NT2/D1 (cell line): ENCODE data around the gene RCAN2.

Experiments used
- DNase-seq: peaks from one replicate; pipeline ENCODE4 v3.0.0-alpha.2; 2011; ENCODE audit warnings: low read depth, low spot score
- H3K27me3 ChIP-seq: 2 replicates; pipeline ENCODE4 v1.6.0; 2011; ENCODE audit warnings: mild to moderate bottlenecking; ENCODE audit not compliant: insufficient read length, insufficient read depth
- H3K36me3 ChIP-seq: 2 replicates; pipeline ENCODE4 v1.6.1; 2011; ENCODE audit warnings: mild to moderate bottlenecking, low read length, mixed read lengths; ENCODE audit not compliant: insufficient read depth, insufficient read length
- H3K4me1 ChIP-seq: 2 replicates; pipeline ENCODE4 v1.5.1; 2011; ENCODE audit not compliant: insufficient read depth, insufficient read length
- H3K4me3 ChIP-seq: 2 replicates; pipeline ENCODE4 v1.5.1; 2011; ENCODE audit warnings: low read depth; ENCODE audit not compliant: insufficient read length
- H3K9ac ChIP-seq: 2 replicates; pipeline ENCODE4 v1.6.0; 2011; ENCODE audit warnings: low read depth; ENCODE audit not compliant: insufficient read length
- H3K9me3 ChIP-seq: 2 replicates; pipeline ENCODE4 v1.5.1; 2011; ENCODE audit warnings: mild to moderate bottlenecking, low read length; ENCODE audit not compliant: insufficient read depth
- SUZ12 ChIP-seq: IDR thresholded peaks from 2 replicates; pipeline ENCODE4 v1.6.1; 2011; ENCODE audit not compliant: insufficient read length, insufficient read depth; ENCODE audit errors: extremely low read depth
- YY1 ChIP-seq: IDR thresholded peaks from 2 replicates; pipeline ENCODE4 v1.6.1; 2011; ENCODE audit not compliant: insufficient read length, insufficient read depth
- ZNF274 ChIP-seq: IDR thresholded peaks from 2 replicates; pipeline ENCODE4 v1.6.1; 2011; ENCODE audit warnings: mild to moderate bottlenecking, low read depth, low read length

The RCAN2 gene

DNA sequence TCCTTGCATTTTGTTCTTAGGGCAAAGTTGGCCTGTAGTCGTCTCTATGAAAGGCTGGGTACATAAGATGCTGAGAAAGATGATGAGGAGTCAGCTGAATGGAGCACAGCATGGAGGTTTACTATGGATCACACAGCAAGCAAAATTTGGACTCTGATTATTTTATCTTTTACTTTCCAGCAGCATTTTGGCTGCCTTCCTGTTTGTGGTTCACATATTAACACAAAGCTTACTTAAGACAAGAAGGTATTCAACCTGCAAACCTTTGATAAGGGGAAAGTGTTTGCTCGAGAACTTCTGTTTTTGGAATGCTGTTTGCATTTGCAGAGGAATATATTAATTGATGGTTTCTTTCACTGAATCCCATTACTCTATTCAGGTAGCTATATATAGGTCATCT is 217.3 kb downstream of the RCAN2 start:
- DNase-seq, result no peak
- H3K36me3 ChIP-seq, result no peaks in the 10 kb centered on the region
- no peaks in the 10 kb centered on the region for H3K27me3 ChIP-seq
- no peaks in the 10 kb centered on the region for H3K9me3 ChIP-seq
- no peak overlapping the region for H3K9ac ChIP-seq
- H3K4me1 ChIP-seq, result no peaks in the 10 kb centered on the region
- no peak overlapping the region for H3K4me3 ChIP-seq
- no peak for TF ChIP-seq SUZ12
- TF ChIP-seq ZNF274, result no peak
- no peak for TF ChIP-seq YY1

DNA sequence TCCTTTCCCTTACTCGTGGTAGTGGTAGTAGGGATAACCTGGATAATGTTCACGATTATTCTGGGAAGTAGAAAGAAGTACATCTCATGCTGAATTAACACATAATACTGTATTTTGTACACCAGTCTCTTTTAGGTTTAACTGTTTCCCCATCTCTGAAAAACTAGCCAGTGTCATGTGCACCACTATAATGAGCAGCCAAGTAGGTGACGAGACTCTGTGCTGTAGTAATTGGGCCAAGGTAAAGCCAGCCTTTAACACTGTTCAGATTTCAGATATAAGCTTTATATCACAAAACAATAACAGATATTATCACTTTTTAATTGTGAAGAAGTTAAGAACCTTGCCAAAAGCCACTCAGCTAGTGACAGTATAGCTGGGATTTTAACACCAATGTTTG is 219.5 kb downstream of the RCAN2 start:
- no peaks in the 10 kb centered on the region for H3K36me3 ChIP-seq
- no peaks in the 10 kb centered on the region for H3K9me3 ChIP-seq
- no peak for DNase-seq
- no peaks in the 10 kb centered on the region for H3K27me3 ChIP-seq
- no peak overlapping the region for H3K4me3 ChIP-seq
- TF ChIP-seq SUZ12 (no peak), ZNF274 (no peak), YY1 (no peak)
- no peak overlapping the region for H3K9ac ChIP-seq
- H3K4me1 ChIP-seq, result no peaks in the 10 kb centered on the region

DNA sequence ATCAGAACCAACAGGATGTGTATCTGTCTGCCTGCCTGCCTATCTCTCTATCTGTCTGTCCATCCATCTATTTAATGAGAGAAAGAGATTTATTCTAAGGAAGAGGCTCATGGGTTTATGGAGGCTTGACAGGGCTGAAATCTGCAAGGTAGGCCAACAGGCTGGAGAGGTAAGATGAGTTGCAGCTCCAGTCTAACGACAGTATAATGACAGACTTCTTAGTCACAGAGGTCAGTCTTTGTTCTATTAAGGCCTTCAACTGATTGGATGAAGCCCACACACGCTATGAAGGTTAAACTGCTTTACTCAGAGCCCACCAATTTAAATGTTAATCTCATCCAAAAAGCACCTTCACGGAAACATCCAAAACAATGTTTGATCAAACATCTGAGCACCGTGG is 220.1 kb downstream of the RCAN2 start:
- Histone ChIP-seq H3K9ac (no peak overlapping the region), H3K27me3 (no peaks in the 10 kb centered on the region)

DNA sequence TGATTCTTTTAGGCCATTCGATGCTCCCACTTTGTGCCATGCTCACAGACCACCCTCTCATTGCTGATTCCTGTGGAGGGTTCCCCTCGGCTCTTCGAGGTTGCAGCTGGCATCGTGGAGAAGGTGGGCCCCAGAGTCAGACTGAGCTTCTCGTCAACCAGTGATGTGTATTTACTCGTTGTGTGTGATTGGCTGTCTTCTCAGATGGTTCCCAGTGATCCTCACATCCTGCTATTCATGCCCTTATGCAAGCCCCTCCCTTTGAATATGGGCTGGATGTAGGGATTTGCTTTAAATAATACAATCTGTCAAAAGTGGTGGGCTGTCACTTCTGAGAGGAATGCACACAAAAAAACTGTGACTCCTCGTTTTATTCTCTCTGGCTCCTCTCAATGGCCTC is 220.9 kb downstream of the RCAN2 start:
- DNase-seq, result no peak
- Histone ChIP-seq H3K9ac (no peak overlapping the region), H3K9me3 (no peaks in the 10 kb centered on the region), H3K36me3 (no peaks in the 10 kb centered on the region), H3K27me3 (no peaks in the 10 kb centered on the region), H3K4me3 (no peak overlapping the region), H3K4me1 (no peaks in the 10 kb centered on the region)
- no peak for TF ChIP-seq SUZ12
- no peak for TF ChIP-seq ZNF274
- no peak for TF ChIP-seq YY1

More for the DNA sequence above, 220.1 kb downstream of the RCAN2 start:
- Histone ChIP-seq H3K4me3 (no peak overlapping the region), H3K4me1 (no peaks in the 10 kb centered on the region), H3K9me3 (no peaks in the 10 kb centered on the region), H3K36me3 (no peaks in the 10 kb centered on the region)
- no peak for DNase-seq
- no peak for TF ChIP-seq YY1
- no peak for TF ChIP-seq ZNF274
- no peak for TF ChIP-seq SUZ12

DNA sequence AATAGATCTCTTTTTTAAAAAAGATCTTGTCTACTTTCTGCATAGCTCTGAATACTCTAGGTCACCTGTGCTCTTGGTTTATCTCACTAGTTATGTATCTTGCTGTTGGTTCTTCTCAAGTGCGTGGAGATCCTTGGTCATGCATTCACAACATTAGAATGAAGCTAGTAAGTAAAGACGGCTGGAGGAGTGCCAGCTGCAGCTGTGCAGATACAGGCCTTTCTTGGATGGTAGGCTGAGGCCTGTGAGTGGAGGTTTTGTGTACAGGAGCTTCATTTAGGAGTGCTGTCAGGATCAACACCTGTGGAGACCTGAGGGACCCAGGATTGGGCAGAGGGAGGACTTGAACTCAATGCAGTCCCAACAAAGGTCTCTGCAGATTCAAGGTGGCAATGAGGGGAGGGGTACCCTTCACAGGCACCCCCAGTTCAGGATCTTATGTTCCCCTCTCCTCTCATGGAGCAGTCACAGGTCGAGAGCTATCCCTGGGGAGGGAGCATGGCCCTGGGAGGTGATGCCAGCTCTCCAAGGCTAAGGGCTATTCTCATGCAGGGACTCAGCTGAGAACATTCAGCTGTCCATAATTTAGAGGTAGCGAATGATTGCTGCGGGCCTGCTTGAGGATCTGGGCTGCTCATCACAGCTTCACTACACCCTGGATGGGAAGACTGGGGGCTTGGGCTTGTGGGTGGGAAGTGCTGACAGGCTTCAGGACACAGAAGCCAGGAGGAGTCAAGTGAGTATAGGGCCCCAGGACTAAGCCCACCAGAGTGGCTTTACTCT is 221.6 kb downstream of the RCAN2 start:
- H3K9me3 ChIP-seq, result no peaks in the 10 kb centered on the region
- no peaks in the 10 kb centered on the region for H3K36me3 ChIP-seq
- no peak overlapping the region for H3K9ac ChIP-seq
- H3K4me3 ChIP-seq, result no peak overlapping the region
- H3K4me1 ChIP-seq, result no peaks in the 10 kb centered on the region
- TF ChIP-seq SUZ12 (no peak), ZNF274 (no peak), YY1 (no peak)
- no peaks in the 10 kb centered on the region for H3K27me3 ChIP-seq
- DNase-seq, result no peak

DNA sequence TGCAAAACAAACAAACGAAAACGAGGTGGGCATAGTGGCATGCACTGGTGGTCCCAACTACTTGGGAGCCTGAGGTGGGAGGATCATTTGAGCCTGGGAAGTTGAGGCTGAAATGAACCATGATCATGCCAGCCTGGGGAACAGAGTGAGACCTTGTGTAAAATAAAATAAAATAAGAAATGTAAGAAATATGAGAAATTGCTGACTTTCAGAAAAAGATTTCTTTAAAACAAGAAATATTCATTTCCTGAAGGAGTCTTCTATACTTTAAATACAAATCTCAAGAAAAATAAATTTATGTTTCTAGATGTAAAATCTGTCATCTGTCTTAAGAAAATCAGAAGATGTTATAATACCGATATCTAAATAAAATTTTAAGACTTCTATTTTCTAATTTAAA is 223.7 kb downstream of the RCAN2 start:
- Histone ChIP-seq H3K36me3 (no peaks in the 10 kb centered on the region), H3K9me3 (no peaks in the 10 kb centered on the region), H3K9ac (no peak overlapping the region), H3K27me3 (no peaks in the 10 kb centered on the region), H3K4me1 (no peaks in the 10 kb centered on the region), H3K4me3 (no peak overlapping the region)
- DNase-seq, result no peak
- TF ChIP-seq SUZ12 (no peak), YY1 (no peak), ZNF274 (no peak)

DNA sequence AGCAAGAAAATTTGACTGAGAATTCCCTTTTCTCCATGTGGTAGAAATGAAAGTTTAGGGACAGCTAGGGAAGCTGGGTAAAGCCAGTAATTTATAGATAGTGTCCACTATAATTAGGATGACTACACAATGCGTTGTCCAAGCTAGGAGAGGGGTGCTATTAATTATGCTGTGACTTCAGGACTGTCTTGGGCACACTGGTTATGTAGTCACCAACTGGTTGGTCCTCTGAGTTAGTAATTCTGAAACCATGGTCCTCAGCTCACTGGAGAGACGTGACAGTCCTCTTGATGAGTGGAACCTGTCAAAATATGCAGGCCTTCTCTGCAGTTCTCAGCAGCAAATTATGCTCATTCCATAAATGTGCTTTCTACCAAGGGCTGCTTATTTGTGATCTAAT is 225.9 kb downstream of the RCAN2 start:
- Histone ChIP-seq H3K9me3 (no peaks in the 10 kb centered on the region), H3K9ac (no peak overlapping the region), H3K36me3 (no peaks in the 10 kb centered on the region), H3K4me1 (no peaks in the 10 kb centered on the region), H3K4me3 (no peak overlapping the region), H3K27me3 (no peaks in the 10 kb centered on the region)
- DNase-seq, result no peak
- TF ChIP-seq SUZ12 (no peak), ZNF274 (no peak), YY1 (no peak)

DNA sequence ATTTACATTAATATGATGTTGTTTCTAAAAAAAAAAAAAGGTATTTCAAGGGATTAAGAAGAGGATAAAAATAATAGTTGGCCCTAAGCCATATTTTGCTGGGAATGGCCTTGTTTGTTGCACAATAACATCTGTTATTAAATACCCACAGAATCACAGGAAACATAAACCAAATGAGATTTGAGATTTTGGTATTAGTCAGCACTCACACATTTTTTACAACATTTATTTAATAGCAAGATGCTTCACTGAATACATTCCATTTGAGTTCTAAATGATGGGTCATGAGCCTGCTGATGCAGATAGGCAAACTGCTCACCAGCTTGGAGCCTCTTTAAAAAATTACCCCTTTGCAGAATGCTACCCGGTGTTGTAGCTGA is 227.6 kb downstream of the RCAN2 start:
- no peak for TF ChIP-seq YY1
- no peak for TF ChIP-seq SUZ12
- TF ChIP-seq ZNF274, result no peak
- Histone ChIP-seq H3K36me3 (no peaks in the 10 kb centered on the region), H3K27me3 (no peaks in the 10 kb centered on the region), H3K4me3 (no peak overlapping the region), H3K9me3 (no peaks in the 10 kb centered on the region), H3K9ac (no peak overlapping the region), H3K4me1 (no peaks in the 10 kb centered on the region)
- DNase-seq, result no peak
